BE2C (cell line): ENCODE data around the gene AMH.

Source experiments
- DNase-seq: peaks from one replicate; pipeline ENCODE4 v3.0.0-alpha.2; 2020
- H3K27me3 ChIP-seq: fragments of 250-450 bp; sonication (Bioruptor Pico); 2 replicates; pipeline ENCODE4 v1.5.1; 2020; ENCODE audit warnings: mild to moderate bottlenecking
- H3K36me3 ChIP-seq: fragments of 250-450 bp; sonication (Bioruptor Pico); 2 replicates; pipeline ENCODE4 v1.5.1; 2020; ENCODE audit warnings: mild to moderate bottlenecking
- H3K4me1 ChIP-seq: fragments of 250-450 bp; sonication (Bioruptor Pico); 2 replicates; pipeline ENCODE4 v1.5.1; 2020
- H3K4me3 ChIP-seq: 2 replicates; pipeline ENCODE4 v1.5.1; 2011; ENCODE audit warnings: low read depth, low read length
- H3K9me3 ChIP-seq: fragments of 250-450 bp; sonication (Bioruptor Pico); 2 replicates; pipeline ENCODE4 v1.5.1; 2020
- CTCF ChIP-seq: IDR thresholded peaks from 2 replicates; pipeline ENCODE4 v1.5.1; 2012; ENCODE audit warnings: mild to moderate bottlenecking, low read depth, low read length

The AMH gene

GRCh38 chr19:2252797-2253105 is 3.6 kb downstream of the AMH start:
- no peak for TF ChIP-seq CTCF
- H3K4me3 ChIP-seq, result no peak overlapping the region
- DNase-seq, result peak; percentile 21
- H3K36me3 ChIP-seq, result peaks cover 21% of the 10 kb centered on the region
- no peaks in the 10 kb centered on the region for H3K4me1 ChIP-seq
- no peaks in the 10 kb centered on the region for H3K9me3 ChIP-seq
- no peaks in the 10 kb centered on the region for H3K27me3 ChIP-seq

- H3K4me3 ChIP-seq, result no peak overlapping the region
- H3K36me3 ChIP-seq, result peaks cover 19% of the 10 kb centered on the region
- peak; percentile 15 for DNase-seq
- no peaks in the 10 kb centered on the region for H3K4me1 ChIP-seq
- no peaks in the 10 kb centered on the region for H3K9me3 ChIP-seq
- H3K27me3 ChIP-seq, result no peaks in the 10 kb centered on the region
- 0 out of 2 replicates have a peak, but pooled peaks have one; percentile 10 for TF ChIP-seq CTCF
Observed at GRCh38 chr19:2253106-2254063, 4.3 kb downstream of the AMH start.

- TF ChIP-seq CTCF, result no peak
- Histone ChIP-seq H3K4me3 (no peak overlapping the region), H3K36me3 (peaks cover 12% of the 10 kb centered on the region; the same call in 1 of the 2 replicates), H3K4me1 (no peaks in the 10 kb centered on the region), H3K9me3 (no peaks in the 10 kb centered on the region), H3K27me3 (no peaks in the 10 kb centered on the region)
- no peak for DNase-seq
Observed at GRCh38 chr19:2254064-2254872, 5.1 kb downstream of the AMH start.

DNA sequence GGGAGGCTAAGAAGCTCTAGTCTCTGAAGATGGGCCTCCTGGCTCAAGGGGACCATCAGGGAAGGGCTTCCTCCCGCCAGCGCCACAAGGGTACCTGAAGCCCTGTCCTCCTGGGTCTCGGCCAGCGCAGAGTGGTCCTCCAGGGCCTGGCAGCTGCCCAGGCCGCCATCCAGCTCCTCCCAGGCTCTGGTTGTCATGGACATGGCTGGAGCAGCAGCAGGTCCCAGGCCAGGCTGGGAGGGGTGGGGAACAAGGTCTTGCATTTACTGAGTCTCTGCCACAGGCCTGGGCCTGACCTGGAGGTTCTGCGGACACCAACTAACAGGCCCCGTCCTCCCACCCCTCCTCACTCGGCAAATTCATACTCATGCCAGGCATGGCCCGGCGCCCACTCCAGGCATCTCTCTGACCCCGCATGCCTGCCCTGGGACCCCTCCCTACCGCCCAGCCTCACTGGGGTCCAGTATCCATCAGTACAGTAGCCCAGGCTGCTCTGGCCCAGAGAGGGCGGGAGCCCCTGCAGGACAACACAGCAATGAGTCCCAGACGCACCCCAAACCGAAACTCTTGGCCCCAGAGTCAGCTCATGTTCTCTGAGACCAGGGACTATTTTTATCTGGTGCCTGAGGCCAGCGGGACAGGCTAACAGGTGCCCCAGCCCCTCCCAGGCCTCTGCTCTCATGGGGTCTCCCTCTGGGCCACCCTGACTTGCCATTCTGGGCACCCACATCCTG is 6.2 kb downstream of the AMH start:
- H3K27me3 ChIP-seq, result no peaks in the 10 kb centered on the region
- no peaks in the 10 kb centered on the region for H3K4me1 ChIP-seq
- DNase-seq, result peak; percentile 35
- H3K9me3 ChIP-seq, result no peaks in the 10 kb centered on the region
- no peak for TF ChIP-seq CTCF
- H3K4me3 ChIP-seq, result no peak overlapping the region
- peaks cover 5% of the 10 kb centered on the region; the same call in 1 of the 2 replicates for H3K36me3 ChIP-seq

DNA sequence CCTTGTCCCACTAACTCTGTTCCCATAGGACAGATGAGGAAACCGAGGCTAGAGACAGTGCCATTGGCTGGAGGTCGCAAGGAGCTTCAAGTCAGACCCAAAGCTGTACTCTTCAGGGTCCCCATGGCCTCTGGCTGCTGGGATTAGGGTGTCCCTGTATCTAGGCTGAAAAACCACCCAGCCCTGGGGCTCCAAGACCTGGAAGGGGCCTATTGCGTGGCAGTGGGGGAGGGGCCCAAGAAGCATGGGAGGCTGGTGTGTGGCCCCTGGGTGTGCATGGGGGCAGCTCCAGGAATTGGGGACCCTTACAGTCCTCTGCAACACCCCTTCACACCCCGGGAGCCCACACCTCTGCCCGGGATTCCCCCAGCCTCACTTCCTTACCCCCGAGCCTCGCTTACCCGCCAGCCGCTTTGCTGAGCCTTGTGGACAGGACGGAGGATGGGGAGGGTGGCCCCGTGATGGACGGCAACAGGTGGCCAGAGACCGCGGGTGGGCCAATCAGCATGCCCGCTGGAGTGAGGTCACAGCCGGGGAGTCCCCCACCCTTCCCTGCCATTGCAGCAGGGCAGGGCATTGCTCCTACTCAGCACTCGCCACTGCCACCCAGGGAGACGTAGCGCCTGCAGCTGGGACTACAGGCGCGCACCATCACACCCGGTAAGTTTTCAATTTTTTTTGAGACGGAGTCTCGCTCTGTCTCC is 7.0 kb downstream of the AMH start, which contains the start of gene JSRP1:
TSS of gene JSRP1 (minus strand) at position 436 of the 704 bp plus-strand sequence. CDS start 1,103 bp downstream, outside the sequence.
- DNase-seq, result peak; percentile 29
- Histone ChIP-seq H3K9me3 (no peaks in the 10 kb centered on the region), H3K4me1 (no peaks in the 10 kb centered on the region), H3K4me3 (no peak within 1 kb of the TSS), H3K36me3 (peaks cover 5% of the 10 kb centered on the region; the same call in 1 of the 2 replicates), H3K27me3 (no peaks in the 10 kb centered on the region)
- no peak for TF ChIP-seq CTCF
